ENCODE data around the gene KCNF1. TPM values are rescaled to one million over a fixed set of nuclear protein-coding genes. Genes with fewer than 3 reads are reported as not detected.
A peak's percentile ranks its signal among the peaks of the same experiment; 100 is the strongest.

The KCNF1 gene, protein sequence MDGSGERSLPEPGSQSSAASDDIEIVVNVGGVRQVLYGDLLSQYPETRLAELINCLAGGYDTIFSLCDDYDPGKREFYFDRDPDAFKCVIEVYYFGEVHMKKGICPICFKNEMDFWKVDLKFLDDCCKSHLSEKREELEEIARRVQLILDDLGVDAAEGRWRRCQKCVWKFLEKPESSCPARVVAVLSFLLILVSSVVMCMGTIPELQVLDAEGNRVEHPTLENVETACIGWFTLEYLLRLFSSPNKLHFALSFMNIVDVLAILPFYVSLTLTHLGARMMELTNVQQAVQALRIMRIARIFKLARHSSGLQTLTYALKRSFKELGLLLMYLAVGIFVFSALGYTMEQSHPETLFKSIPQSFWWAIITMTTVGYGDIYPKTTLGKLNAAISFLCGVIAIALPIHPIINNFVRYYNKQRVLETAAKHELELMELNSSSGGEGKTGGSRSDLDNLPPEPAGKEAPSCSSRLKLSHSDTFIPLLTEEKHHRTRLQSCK
- 0.48 and 0.90 TPM in 2 replicates for total RNA-seq (2021; fragmentation: NEBNext Ultra II Directional; extraction: Animal tissue kit (Norgen Biotek cat#: 25700))
- 1.5 and 1.6 TPM in 2 replicates for polyA plus RNA-seq (2011; rRNA removed)
- polyA plus RNA-seq (2011; cell fraction: cytosol; rRNA removed): 1.4 TPM
- 1.4 TPM for polyA plus RNA-seq (2011; cell fraction: nucleus; rRNA removed)
- 0.74 to 0.92 TPM (median 0.86 TPM) in 4 replicates for polyA plus RNA-seq (2012, experiment 1 of 2)
- 0.71 TPM for polyA plus RNA-seq (2012, experiment 2 of 2)
- 1.0 TPM for polyA plus RNA-seq (2013, experiment 1 of 2)
- polyA plus RNA-seq (2013, experiment 2 of 2): 1.2 TPM
- 0.68 and 1.6 TPM in 2 replicates for polyA minus RNA-seq (2011; rRNA and poly(A)+ RNA removed)
- 0.95 TPM for polyA minus RNA-seq (2011; cell fraction: cytosol; rRNA and poly(A)+ RNA removed)
- polyA minus RNA-seq (2011; cell fraction: nucleus; rRNA and poly(A)+ RNA removed): 1.4 TPM
- long read RNA-seq, experiment 1, partial matches to known transcripts: 0 of 1 reads
- long read RNA-seq, experiment 1, other reads (novel, unspliced or antisense): 0 of 1 reads
- long read RNA-seq, experiment 2: 0 reads

DNA sequence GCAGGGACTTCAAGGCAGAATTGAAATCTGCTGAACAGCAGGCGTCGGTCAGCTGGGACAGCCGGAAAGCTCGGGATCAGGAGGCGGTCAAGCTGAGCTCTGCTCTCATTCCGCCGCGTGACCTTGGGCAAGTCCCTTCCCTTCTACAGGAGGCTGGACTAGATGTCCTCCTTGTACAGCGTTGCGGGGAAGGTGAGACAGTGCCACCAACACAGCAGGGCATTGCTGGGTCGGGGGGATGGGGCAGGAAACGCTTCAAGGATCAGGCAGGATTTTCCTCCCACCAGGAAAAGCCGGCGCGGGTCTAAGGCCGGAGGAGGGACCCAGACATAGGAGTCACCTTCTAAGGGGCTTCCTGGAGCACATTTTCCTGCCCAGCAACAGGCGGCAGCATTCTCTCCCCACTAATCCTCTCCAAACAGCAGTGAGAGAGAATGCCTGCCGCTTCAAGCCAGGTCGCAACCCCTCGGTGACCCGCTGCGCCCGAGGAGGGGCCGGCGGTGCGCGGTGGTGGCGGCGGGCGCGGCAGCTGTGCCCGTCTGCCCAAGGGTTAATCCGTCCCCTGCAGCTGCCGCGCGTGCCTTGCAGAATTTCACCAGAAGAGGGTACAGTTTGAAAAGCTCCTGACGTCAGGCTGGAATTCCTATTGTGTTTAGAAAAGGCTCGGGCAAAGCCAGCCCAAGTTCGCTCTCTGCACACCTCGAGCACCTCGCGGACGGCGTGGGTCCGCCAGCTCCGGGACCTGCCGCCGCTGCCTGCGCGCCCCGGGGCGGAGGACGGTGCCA, at the start of gene KCNF1:
Gene KCNF1 (plus strand): TSS at position 644 of the 785 bp plus-strand sequence. CDS start 493 bp downstream, outside the sequence.
- H3K9me3 ChIP-seq (ENCODE audit: insufficient read depth in 2 of 2, low read depth in 1 of 2, low read length in 1 of 2): peaks cover 0 to 4% of the 10 kb centered on the region in 2 experiments; a peak in 1 of 4 replicates
- CTCF ChIA-PET (ENCODE audit: partially characterized antibody): interaction anchor here (0.5 to 13.4 kb wide), 23 partner anchors 9 to 605 kb away, joined by 3 to 234 read pairs (median 11); a partner anchor contains a TSS
- 0 out of 7 replicates have a peak within 1 kb of the TSS, but pooled peaks of 1 of the 4 experiments have one; percentile 39 for H3K9ac ChIP-seq (replicated peaks in 1 of 4; ENCODE audit: extremely low read depth in 1 of 4, low read depth in 3 of 4, low read length in 3 of 4)
- peak in 1 of 2 experiments; percentile 71; a peak in 2 of 4 replicates for TF ChIP-seq SIN3A (conservative IDR thresholded peaks at IDR 0.05 in 1 of 2, IDR thresholded peaks at IDR 0.05 in 1 of 2; ENCODE audit: low read depth in 1 of 2, low read length in 2 of 2)
- peak; percentile 65 for TF ChIP-seq KDM1A (IDR thresholded peaks at IDR 0.05; ENCODE audit: borderline replicate concordance, low read length)
- TF ChIP-seq SRF (IDR thresholded peaks at IDR 0.05; ENCODE audit: low read depth, low read length): no peak
- TF ChIP-seq SUZ12 (IDR thresholded peaks at IDR 0.05; ENCODE audit: low read length): peak; percentile 26; the same call in 1 of the 2 replicates
- no peak for TF ChIP-seq JUN (IDR thresholded peaks at IDR 0.05; ENCODE audit: low read depth, low read length)
- TF ChIP-seq MAFK (IDR thresholded peaks at IDR 0.05; ENCODE audit: low read depth, low read length): no peak

More for the DNA sequence above, at the start of gene KCNF1:
- POLR2A ChIA-PET (ENCODE audit: partially characterized antibody): interaction anchor here (1.0 kb wide), 1 partner anchor 79 kb away, joined by 3 read pairs; no protein-coding TSS in a partner anchor
- no peaks in the 10 kb centered on the region for H3K79me2 ChIP-seq (ENCODE audit: control insufficient read depth in 1 of 2, insufficient read depth in 2 of 2, low read length in 2 of 2)
- H3K23ac ChIP-seq (ENCODE audit: insufficient read length): no peak within 1 kb of the TSS
- H2BK5ac ChIP-seq (ENCODE audit: low read depth, low read length): peak within 1 kb of the TSS; percentile 71; the same call in 1 of the 2 replicates
- peaks cover 13 to 40% (median 29%) of the 10 kb centered on the region in 4 experiments; a peak in 6 of 7 replicates for H3K27me3 ChIP-seq (replicated peaks in 1 of 4; ENCODE audit: control insufficient read depth in 3 of 4, extremely low read depth in 1 of 4, insufficient read depth in 3 of 4, low read length in 3 of 4)
- peak within 1 kb of the TSS; percentile 75; the same call in 1 of the 2 replicates for H2AFZ ChIP-seq (ENCODE audit: low read length)
- peak within 1 kb of the TSS; percentile 32 for H3K18ac ChIP-seq (ENCODE audit: extremely low read depth, low read length)
- peak within 1 kb of the TSS; percentile 88 for H2BK15ac ChIP-seq (ENCODE audit: low read length)
- no peak within 1 kb of the TSS for H4K5ac ChIP-seq (ENCODE audit: insufficient read length, low read depth, low read length)
- no peak within 1 kb of the TSS for H2BK120ac ChIP-seq (replicated peaks; ENCODE audit: low read depth, low read length)
- WGBS, 2 experiments (ENCODE audit: extremely low coverage in 1 of 2, insufficient coverage in 1 of 2, insufficient read length in 1 of 2, insufficient replicate concordance in 2 of 2, low coverage in 1 of 2, low lambda C conversion rate in 2 of 2, missing lambda C conversion rate in 1 of 2): 15% methylated on average over 49 of the region's 53 CpGs; no CpG with 5 or more reads in 1 of the 2 experiments
- peak within 1 kb of the TSS; percentile 92; the same call in 1 of the 2 replicates for H2BK12ac ChIP-seq (ENCODE audit: low read depth, low read length)
- H3K14ac ChIP-seq (ENCODE audit: insufficient read length): no peak within 1 kb of the TSS
- no peak within 1 kb of the TSS for H3K56ac ChIP-seq (replicated peaks; ENCODE audit: insufficient read length, low read depth, low read length)
- no peak within 1 kb of the TSS; the same call in 1 of the 2 replicates for H2AK5ac ChIP-seq (ENCODE audit: low read depth, low read length)
- H4K8ac ChIP-seq (ENCODE audit: extremely low read depth, insufficient read depth, low read length): no peak within 1 kb of the TSS; the same call in 1 of the 2 replicates
- H3K23me2 ChIP-seq (ENCODE audit: low read depth, low read length): peaks cover 10% of the 10 kb centered on the region; the same call in 1 of the 2 replicates
- no peaks in the 10 kb centered on the region for H3K79me1 ChIP-seq (ENCODE audit: low read depth, low read length)
- no peak within 1 kb of the TSS for H3K4ac ChIP-seq (replicated peaks; ENCODE audit: insufficient read length, low read depth, low read length)
- H3K4me3 ChIP-seq (ENCODE audit: extremely low read depth in 1 of 4, insufficient read depth in 2 of 4, low read depth in 3 of 4, low read length in 4 of 4): peak within 1 kb of the TSS; percentile 32 to 64 (median 46)
- peak within 1 kb of the TSS; percentile 63 to 98 for H3K4me2 ChIP-seq (ENCODE audit: insufficient read depth in 1 of 2, low read depth in 2 of 2, low read length in 2 of 2)
- H4K20me1 ChIP-seq (replicated peaks in 1 of 2; ENCODE audit: control insufficient read depth in 1 of 2, insufficient read depth in 2 of 2, low read length in 2 of 2): peaks cover 3 to 7% of the 10 kb centered on the region in 2 experiments
- H3K36me3 ChIP-seq (ENCODE audit: control insufficient read depth in 2 of 4, insufficient read depth in 4 of 4, low read length in 3 of 4): no peaks in the 10 kb centered on the region; a peak in 1 of 8 replicates
- 0 out of 2 replicates have a peak within 1 kb of the TSS, but pooled peaks have one; percentile 32 for H2BK20ac ChIP-seq (ENCODE audit: low read length)
- FAIRE-seq (no peak), DNase-seq (ENCODE audit: low read depth in 1 of 2, low spot score in 2 of 2) (no peak)
- peaks cover 3 to 28% (median 10%) of the 10 kb centered on the region in 4 experiments for H3K4me1 ChIP-seq (replicated peaks in 1 of 4; ENCODE audit: control insufficient read depth in 3 of 4, insufficient read depth in 4 of 4, low read length in 3 of 4)
- no peak within 1 kb of the TSS for H3K27ac ChIP-seq (ENCODE audit: low read depth, low read length)
- no peak within 1 kb of the TSS for H4K91ac ChIP-seq (replicated peaks; ENCODE audit: insufficient read length, low read length)
